ENCODE measurements around the gene MSANTD2.
"Not testable (repeated sequence)": the region's sequence is repeated elsewhere in the genome, so short reads cannot be mapped to it uniquely, and the experiment has no call there.

Gene MSANTD2

DNA sequence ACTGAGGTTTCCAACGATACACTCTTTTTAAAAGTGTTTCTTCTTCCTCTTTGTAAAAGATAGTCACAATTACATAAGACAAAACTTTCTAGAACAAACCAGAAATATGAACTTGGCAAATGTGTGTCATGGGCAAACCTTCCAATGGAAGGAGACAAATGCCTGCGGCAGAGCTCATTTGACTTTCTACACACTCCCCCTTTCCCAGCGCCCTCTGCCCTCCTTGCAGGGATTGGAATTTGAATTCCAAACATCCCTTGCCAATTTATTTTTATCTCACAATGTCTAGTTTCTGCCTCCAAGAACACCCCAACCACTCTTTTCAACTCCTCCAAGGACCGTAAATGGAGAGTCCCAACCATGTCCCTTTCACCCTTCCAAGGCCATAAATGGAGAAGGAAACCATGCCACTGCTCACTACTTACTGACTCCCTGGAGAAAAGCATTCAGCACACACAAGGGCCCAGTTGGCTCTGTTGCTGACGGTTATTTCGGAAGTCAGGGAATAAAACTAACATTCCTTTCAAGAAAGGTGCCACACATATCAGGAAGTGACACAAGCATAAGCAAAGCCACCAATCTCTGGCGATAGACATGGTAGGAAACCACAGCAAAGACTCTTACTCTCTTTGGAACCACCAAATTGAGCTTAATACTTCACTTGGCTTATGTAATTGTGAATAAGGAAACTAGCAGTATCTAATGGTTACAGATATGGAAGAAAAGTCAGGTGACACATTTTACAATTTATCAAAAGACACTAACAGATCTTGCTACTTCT, 23.2 kb downstream of the MSANTD2 start:
- DNase-seq (ENCODE audit: low read depth in 2 of 2, low spot score in 1 of 2) = no peak

DNA sequence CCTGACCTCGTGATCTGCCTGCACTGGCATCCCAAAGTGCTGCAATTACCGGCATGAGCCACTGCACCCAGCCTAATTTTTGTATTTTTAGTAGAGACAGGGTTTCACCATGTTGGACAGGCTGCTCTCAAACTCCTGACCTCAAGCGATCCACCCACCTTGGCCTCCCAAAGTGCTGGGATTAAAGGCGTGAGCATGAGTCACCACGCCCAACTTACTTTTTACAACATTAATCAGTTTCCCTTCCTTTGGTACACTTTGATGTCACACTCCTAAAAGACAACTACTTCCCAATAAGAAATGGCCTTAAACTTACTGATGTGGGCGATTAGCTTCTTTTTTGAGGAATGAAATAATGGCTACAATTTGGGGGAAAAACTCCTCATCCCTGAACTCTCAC, 29.2 kb downstream of the MSANTD2 start:
- DNase-seq (ENCODE audit: low read depth in 2 of 2, low spot score in 1 of 2) = not testable (repeated sequence)

DNA sequence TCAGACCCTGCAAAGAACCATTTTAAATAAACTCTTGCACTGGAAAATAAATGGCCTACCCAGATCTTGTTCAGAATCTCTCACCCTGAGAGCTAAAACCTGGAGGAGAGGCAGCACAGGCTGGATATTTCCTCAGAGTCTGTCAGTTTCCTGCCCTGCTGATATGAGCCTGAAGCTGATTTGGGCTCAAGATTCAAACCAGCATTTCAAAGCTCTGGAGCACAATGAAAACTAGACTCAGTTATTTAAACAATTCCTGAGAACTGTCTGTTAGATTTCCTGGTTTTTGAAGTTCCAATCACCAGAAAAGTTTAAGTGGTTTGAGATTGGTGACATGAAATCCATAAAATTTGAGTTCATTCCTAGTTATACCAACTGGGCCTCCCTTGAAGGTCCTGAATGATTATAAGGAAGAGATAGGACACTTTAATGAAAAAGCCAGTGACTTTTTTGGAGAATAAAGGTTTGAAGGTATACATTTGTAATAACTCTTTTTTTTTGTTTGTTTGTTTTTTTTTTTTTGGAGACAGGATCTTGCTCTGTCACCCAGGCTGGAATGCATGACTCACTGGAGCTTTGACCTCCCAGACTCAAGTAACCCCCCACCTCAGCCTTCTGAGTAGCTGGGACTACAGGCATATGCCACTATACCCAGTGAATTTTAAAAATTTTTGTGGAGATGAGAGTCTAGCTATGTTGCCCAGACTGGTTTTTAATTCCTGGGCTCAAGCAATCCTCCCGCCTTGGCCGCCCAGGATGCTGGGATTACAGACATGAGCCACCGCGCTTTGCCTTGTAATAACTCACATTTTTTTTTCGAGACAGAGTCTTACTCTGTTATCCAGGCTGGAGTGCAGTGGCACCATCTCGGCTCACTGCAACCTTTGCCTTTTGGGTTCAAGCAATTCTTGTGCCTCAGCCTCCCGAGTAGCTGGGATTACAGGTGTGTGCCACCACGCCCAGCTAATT, 30.1 kb downstream of the MSANTD2 start:
- no peak for DNase-seq (ENCODE audit: low read depth in 2 of 2, low spot score in 1 of 2)

DNA sequence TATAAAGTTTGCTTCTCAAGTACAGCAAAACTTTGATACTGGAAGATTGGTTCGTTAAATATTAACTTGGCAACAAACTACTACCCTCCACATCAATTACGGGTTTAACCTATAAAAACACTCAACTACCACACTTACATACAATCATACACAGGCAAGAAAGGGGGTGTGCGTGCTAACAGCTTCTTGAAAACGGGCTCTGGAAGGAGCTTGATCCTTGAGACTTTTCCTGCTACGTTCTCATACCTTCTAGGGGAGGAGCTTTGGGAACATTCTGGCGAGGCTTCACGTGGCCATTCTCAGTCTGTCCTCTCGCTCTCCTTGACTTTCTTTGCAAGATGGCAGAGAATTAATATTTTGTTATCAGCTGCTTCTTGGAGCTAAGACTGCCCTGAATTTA, 31.3 kb downstream of the MSANTD2 start:
- no peak for DNase-seq (ENCODE audit: low read depth in 2 of 2, low spot score in 1 of 2)

DNA sequence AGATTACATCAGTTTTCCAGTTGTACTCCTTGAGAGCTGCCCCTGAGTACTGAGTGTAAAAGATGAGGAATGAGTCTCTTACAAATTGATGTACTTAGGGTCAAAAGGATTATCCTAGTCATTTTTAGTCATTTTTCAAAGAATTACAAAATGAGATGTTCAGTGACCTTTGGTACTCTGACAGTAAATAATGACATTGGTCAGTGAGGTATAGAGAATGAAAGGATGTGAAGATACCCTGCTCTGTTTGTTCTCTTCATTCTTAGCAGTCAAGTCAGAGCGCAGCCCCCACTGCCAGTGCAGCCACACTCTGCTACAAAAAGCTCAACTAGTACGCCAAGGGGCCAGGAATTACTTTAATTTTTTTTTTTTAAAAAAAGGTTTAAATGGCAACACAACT, 34.0 kb downstream of the MSANTD2 start:
- no peak for DNase-seq (ENCODE audit: low read depth in 2 of 2, low spot score in 1 of 2)

DNA sequence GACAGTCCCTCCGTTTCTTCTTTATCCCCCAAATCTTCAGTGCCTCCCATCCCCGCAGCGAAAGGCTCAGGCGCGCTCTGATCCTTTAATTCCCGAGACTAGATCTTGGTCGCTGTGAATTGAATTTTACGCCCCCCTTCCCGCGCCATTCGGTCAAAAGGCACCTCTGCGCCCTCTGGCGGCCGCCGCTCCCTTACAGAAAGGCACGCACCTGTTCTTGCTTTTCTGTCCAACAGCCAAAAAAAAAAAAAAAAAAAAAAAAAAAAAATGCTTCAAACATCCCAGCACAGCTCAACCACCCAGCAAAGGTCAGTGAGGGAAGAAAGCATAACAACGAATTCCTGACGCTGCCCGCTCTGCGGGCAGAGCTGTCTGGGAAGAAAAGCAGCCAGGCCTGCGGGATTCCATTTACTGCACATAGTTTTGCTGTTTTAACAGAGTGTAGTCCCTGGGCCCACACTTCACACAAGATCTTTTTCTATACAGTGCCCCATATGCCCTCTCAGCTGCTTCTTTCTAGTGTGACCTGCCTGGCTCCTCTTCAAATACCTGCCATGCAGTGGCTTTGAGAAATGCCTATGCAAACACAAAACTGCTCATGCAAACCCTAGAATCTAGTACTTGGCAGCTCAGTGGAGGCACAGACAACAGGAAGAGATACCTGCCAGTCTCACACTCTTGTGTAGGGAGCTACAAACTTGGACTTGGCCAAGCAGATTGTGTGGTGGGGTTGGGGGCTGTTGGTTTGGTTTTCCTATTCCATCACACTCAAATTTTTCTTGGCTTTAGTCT, 36.9 kb downstream of the MSANTD2 start:
- DNase-seq (ENCODE audit: low read depth in 2 of 2, low spot score in 1 of 2) = peak; percentile 62 to 85

DNA sequence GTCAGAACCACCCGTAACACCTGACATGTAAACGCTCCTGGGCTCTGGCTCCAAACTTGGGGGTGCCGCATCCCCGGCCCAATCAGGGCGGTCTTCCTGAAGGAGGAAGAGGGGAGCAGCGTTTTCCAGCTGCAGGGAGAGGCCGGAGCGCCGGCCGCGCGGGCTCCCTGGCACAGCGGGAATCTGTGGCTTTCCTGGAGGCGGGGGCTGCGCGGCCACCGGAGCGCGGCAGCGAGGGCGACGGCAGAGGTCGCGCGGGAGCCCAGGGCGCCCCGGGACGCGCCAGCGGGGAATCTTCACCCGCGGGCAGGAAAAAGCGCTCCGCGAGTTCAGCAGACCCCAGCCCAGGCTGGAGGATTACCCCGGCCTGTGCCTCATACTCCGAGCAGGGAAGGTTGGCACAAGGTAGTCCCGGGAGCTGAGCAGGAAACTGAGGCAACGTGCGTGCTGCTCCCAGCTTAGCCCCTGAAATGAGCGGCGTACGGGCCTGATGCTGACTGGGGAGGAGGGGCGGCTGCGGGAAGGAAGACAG, 37.5 kb downstream of the MSANTD2 start:
- no peak for DNase-seq (ENCODE audit: low read depth in 2 of 2, low spot score in 1 of 2)

DNA sequence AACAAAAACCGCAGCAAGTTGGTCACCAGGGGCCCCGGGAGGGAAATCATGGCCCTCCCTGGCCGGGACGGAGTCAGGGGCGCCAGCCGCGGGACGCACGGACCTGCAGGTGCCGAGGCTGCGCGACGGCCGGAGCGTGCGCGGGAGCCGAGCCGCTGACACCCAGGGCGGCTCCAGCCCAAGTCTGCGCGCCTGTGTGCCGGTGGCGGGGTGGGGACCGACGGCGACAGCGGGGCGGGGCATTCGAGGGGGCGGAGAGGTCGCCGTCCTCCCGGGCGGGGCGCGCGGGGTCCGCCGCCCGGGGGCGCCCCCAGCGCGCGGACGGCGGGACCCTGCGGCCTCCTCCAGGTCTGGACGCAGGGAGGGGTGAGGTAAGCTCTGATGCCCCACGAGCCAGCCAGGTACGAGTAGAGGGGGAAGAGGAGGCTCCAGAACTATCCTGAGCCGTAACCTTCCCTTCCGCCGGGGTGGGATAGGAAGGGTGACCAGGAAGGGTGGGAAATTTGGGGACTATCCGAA, 38.0 kb downstream of the MSANTD2 start, which contains the start of gene ESAM:
Gene ESAM, minus strand, starts transcription at position 186 of the 519 bp plus-strand sequence. Its CDS starts 136 bp downstream, at position 50.
- peak in 1 of 2 donors; percentile 41 for DNase-seq (ENCODE audit: low read depth in 2 of 2, low spot score in 1 of 2)

DNA sequence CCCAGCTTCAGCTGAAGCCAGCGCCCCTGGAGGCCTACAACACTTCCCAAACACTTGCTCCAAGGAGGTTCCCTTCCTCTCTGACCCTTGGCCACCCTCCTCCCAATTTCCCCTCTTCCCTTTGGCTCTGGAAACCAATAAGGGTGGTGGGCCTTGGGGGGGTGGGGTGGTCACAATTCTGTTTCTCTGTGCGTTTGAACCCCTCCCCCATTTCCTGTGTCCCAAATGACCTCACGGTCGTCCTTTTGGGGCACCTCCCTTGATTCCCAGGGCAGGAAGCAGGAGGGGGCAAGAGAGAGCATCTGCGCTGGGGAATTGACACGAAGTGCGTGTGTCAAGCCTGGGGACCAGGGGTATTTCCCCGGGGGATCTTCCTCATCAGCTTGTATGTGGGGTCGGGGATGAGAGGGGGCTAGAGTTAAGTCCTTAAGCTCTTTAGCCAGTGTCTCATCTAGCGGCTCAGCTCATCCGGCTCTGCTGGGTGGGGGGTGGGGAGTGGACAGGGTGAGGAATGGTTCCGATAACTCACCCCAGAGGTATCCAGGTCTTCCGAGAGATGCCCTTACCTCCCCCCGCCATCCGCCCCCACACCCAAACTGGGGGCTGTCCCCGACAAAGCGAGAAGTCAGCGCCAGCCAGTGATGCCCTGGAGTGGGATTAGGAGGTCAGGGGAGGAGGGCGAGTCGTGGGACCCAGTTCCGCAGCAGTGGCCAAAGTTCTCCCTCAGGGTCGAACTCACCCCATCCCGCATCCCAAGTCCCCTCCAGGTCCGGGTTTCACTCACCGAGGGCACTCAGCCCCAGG, 38.7 kb downstream of the MSANTD2 start:
- no peak for DNase-seq (ENCODE audit: low read depth in 2 of 2, low spot score in 1 of 2)

DNA sequence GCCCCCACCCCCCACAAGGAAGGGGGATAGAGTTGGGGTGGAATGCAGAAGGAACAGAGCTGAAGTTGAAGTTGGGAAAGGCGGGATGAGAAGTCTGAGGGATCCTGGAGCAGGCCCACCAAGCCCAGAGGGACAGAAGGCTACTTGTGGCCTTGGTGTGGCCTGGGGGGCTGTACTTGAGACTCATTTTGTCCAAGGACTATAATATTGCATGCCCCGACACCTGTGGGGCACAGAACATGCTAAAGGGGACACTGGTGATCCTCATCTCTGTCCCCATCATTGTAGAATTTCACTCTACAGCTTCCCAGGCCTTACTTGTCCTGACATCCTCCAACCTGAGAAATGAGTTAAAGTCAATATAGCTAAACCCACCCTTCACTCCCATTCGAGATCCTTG, 39.4 kb downstream of the MSANTD2 start:
- DNase-seq (ENCODE audit: low read depth in 2 of 2, low spot score in 1 of 2) = no peak

DNA sequence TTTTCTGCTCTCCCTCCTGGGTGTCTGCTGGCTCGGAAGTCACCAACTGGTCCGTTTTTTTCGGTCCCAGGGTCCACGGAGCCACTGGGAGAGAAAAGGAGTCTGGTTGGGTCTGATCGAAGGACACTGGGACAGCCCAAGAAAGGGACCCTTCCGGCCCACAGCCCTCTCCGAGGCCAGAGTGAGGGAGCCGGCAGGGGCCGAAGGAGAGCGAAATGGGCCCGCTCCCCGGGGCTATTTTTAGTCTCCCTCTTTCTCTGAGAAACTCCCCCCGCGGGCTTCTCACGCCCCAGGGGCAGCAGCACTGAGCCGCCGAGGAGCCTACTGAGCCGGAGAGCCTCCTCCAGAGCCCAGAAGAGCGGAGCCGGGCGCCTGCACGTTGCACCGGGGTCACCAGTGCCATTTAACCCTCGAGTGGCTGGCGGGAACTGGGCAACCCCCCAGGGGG, 40.0 kb downstream of the MSANTD2 start:
- no peak for DNase-seq (ENCODE audit: low read depth in 2 of 2, low spot score in 1 of 2)

DNA sequence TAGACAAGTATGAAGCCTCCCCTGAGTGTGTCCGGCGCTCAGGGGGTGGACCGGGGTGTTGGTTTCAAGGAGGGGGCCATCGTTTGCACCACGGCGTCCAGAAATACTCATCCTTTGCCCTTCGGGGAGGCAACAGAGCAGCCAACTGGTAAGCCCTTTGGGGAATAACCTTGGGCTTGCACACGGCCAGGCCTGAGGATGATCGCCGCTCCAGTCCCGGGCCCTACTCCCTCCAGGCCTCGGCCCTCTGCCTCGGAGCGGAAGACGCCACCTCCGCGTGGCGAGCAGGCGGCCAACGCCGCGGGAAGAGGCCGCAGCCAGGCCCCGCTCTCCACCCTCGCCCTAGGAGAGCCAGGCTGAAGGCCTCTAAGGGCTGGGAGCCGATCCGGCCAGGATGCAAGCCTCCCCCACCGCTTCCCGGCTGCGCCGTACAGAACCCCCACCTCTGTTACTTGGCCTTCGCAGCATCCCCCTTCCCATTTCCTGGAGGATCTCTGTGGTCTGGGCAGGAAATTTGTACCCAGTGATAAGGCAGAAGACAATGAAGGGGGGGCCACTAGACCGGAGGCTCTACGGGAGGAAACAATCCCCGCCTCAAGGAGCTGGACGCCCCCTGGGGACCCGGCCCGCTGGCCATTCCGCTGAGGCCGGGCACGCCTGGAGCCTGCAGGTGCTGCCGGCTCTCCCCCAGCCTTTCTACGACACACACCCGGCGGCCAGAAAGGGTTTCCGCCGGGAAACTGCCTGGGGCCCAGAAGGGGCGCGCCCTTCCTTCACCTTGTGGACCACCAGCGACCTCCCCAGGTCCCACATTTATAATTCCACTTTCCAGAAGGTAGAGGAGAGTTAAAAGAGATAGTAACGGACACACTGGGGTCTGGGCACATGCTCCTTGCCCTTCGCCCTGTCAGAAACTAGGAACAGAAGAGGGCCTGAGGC, 40.7 kb downstream of the MSANTD2 start:
- DNase-seq (ENCODE audit: low read depth in 2 of 2, low spot score in 1 of 2) = no peak

DNA sequence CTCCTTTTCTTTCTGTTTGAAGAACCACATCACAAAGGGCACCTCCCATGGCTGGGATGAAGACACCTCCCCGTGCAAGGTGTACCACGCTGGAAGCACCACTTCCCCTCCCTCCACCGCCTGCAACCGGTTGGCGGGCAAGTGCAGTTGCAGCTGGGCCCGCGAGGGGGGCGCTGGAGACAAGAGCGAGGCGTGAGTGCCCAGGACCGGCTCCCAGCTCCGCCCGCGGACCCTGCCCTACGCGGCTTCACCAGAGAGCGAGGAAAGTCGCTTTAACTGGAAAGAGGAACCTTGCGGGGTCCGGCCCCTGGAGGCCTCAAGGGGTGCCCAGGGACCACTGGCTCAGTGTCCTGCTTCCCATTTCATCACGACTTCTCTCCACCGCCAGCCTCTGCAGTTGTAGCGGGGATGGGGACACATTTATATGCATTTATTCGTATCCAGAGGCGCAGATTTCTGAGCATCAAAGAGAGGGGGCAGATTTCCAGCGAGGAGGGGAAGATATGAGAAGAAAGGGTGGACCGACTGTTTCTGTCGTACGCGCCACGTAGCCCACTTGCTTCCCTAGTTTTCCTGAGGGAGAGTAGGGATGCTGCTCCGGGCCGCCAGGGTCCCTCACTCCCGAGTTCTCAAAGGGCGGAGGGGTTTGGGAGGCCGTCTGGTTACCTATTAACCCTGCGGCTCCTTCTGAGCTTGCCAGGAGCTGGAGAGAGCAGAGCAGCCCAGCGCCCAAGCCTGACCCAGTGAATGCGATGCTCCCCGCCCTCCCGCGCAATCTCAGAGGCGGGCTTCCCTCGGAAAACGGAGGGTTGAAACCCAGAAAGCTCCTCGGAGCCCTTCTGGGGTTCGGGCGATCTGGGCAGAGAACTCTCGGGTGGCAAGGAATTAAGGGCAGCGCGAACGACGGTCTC, 41.6 kb downstream of the MSANTD2 start:
- no peak for DNase-seq (ENCODE audit: low read depth in 2 of 2, low spot score in 1 of 2)

DNA sequence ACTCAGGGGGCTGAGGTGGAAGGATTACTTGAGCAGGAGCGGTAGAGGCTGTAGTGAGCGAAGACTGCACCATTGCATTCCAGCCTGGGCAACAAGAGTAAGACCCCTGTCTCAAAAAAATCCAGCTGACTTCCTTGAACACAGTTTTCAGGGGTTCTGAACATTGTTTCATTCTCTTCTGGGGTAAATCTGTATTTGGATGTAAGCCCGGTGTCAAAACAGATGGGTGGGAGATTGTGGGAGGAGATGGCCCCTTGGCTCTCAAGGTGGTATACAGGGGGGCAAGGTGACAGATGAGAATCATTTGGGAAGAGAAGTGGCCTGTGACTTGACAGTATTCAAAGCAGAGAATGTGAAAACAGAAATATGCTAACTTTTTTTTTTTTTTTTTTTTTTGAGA, 42.9 kb downstream of the MSANTD2 start:
- DNase-seq (ENCODE audit: low read depth in 2 of 2, low spot score in 1 of 2) = no peak

DNA sequence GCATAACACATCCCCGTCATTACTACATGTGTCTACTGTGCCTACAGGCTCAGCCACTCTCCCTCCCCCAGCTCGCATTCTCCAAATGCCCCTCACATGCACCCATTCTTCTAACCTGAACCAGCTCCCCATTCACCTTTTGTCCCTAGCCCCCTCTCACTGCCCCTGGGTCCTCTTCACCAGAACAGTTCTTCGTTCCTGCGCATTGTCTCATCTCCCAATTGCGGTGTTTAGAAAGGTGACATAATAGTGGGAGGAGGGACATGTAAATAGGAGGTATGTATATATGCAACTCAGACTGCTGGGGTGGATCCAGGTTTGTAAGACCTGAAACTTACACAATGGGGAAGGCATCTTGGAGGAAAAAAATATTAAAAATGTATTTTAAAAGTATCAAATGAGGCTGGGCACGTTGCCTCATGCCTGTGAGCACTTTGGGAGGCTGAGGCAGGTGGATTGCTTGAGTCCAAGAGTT, 43.4 kb downstream of the MSANTD2 start:
- DNase-seq (ENCODE audit: low read depth in 2 of 2, low spot score in 1 of 2) = no peak

DNA sequence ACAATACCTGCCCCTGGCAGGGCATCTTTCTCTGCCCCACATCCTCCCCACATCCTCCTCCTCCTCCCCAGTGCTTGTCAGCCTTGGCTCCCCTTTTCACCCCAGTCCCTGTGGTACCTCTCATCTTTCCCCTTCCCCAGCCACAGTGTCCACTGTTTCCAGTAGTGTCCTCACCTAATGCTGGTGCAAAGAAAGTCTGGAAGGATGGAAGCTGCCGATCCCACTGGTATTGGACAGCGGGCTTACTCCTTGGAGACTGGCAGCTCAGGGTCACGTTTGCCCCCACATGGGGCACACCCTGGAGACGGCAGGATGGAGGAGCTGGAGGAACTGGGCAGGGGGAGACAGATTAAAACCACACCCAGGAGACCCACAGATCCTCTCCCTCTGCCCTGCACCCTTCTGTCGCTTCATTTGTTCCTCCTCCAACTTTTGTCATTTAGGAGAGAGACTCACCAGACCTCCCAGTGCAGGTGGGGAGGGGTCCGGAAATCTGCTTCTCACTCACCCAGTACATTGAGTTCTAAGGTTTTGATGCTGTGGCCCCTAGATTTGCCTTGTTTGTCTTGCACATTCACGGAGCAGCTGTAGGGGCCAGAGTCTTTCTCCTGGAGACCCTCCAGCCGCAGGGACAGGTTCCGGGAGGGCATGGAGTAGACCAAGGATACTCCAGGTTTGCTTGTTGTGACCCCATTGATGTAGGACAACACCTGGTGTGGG, 44.0 kb downstream of the MSANTD2 start:
- no peak for DNase-seq (ENCODE audit: low read depth in 2 of 2, low spot score in 1 of 2)

DNA sequence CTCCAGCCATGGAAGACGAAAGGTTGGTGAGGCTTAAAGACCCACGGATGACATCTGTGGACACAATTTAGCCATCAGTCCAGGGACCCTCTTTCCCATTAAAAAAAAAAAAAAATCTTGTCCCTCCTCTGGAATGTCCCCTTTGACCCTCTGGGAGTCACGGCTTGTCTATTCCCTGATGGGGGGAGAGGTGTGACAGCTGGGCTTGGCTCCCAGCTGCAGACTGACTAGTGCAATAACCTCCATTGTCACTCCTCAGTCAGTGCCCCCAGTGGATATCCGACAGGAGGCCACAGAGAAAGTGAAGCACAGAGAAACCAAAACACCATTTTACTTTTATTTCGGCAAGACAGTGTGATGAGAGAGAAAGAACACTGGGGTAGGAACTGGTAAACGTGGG, 45.5 kb downstream of the MSANTD2 start:
- no peak for DNase-seq (ENCODE audit: low read depth in 2 of 2, low spot score in 1 of 2)
